AG10803 (cell line): ENCODE measurements around the gene PCBP3.

ENCODE experiments used
- DNase-seq: peaks from one replicate; pipeline ENCODE4 v3.0.0; 2010; ENCODE audit warnings: low read depth
- H3K4me3 ChIP-seq: 2 replicates; pipeline ENCODE4 v1.5.1; 2011; ENCODE audit warnings: mild to moderate bottlenecking, low read length, control low read depth
- TF ChIP-seq, protein P1 (sequence below): conservative IDR thresholded peaks from 2 replicates; pipeline ENCODE4 v1.5.1; 2011; ENCODE audit warnings: mild to moderate bottlenecking, low read length, control low read depth, inconsistent platforms

PCBP3 gene

GRCh38 chr21:45902292-45902995, 258.9 kb downstream of the PCBP3 start:
- TF ChIP-seq, protein P1, sequence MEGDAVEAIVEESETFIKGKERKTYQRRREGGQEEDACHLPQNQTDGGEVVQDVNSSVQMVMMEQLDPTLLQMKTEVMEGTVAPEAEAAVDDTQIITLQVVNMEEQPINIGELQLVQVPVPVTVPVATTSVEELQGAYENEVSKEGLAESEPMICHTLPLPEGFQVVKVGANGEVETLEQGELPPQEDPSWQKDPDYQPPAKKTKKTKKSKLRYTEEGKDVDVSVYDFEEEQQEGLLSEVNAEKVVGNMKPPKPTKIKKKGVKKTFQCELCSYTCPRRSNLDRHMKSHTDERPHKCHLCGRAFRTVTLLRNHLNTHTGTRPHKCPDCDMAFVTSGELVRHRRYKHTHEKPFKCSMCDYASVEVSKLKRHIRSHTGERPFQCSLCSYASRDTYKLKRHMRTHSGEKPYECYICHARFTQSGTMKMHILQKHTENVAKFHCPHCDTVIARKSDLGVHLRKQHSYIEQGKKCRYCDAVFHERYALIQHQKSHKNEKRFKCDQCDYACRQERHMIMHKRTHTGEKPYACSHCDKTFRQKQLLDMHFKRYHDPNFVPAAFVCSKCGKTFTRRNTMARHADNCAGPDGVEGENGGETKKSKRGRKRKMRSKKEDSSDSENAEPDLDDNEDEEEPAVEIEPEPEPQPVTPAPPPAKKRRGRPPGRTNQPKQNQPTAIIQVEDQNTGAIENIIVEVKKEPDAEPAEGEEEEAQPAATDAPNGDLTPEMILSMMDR, result no peak
- no peak for DNase-seq
- H3K4me3 ChIP-seq, result no peak overlapping the region

DNA sequence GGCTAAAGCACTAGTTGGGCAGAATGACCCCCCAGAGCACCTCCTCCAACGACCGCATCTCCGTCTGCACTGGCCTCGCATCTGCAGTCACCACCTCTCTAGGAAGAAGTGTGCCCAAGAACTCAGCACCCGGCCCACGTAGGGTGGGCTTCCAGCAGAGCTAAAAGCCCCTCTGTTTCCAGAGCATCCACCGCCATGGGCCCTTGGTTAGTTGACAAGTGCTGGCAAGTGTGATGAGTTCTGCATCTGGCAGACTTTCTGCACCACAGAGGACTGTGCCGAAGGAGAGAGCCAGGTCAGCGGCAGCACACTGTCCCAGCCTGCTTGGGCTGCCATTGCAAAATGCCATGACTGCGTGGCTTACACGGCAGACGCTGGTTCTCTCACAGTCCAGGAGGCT, 261.7 kb downstream of the PCBP3 start:
- no peak overlapping the region for H3K4me3 ChIP-seq
- TF ChIP-seq, protein P1, result no peak
- DNase-seq, result no peak

DNA sequence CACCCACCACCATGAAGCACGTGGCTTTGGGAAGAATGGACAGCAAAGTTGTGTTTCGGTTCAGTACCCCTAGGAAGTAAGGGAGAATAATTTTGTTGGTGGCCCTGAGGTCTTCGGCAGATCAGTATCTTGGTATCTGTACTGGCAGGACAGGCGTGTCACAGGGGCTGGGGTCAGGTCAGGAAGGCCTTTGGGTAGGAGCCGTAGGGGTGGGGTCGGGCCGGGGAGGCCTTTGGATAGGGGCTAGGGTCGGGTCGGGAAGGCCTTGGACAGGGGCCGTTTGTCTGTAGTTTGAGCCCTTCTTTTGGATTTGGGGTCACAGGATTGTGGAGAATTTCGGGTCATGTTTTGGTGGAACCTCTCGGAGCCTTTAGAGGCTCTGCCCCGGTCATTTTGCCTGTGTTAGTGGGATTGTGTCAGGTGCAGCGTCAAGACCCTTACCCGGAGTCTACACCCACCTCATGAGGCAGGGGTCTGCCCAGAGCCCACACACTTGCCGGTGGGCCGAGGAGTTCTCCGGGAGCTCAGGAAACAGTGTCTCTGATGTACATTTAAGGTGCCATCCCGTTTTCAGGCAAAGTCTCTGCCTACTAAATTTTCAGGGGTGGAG, 262.8 kb downstream of the PCBP3 start:
- DNase-seq, result no peak
- no peak overlapping the region for H3K4me3 ChIP-seq
- TF ChIP-seq, protein P1, result no peak

DNA sequence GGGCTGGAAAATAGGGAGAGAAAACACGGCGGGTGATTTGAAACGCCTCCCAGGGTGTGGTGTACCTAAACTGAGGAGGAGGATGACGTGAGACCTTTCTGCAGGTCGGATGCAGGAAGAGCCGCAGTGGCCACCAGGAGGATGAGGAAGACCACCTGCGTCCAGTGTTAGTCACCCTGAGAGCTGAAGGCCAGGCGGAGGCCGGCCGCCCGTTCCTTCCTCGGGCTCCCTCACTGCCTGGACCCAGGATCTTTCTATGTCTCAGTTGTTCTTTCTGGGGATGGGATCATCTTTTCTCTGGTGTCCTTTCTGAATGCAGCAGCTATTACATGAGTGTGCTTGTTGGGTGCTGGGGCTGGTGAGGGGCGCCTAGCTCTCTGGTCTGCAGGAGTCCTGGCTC, 263.3 kb downstream of the PCBP3 start:
- TF ChIP-seq, protein P1, result no peak
- no peak overlapping the region for H3K4me3 ChIP-seq
- no peak for DNase-seq

DNA sequence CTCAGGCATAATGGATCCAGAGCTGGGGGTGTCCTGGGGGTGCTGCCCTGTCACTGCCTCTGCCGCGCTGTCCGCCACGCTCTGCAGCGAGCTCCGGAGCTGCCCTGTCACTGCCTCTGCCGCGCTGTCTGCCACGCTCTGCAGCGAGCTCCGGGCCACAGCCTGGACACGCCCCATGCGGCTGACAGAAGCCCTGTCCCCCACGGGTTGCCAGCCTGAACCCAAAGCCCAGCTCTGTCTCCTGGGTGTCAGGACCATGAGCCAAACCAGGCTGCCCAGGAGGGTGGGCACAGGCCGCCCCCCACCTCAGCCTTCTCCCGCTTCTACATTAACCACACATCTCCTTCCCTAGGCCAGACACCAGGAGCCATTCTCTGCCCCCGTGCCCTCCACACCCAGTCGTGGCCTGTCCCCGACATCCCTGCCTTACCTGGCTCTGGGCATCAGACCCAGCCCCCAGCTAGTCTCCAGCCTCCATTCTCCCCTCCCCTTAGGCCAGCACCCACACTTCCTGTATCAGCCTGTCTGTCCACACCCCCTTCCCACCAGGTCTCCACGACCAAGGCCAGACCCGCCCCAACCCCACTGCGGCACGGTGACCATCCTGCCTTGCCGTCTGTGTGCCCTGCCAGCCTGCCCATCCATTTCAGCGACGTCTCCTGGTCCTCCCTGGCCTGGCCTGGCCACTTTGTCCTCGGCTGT, 265.2 kb downstream of the PCBP3 start:
- DNase-seq, result no peak
- TF ChIP-seq, protein P1, result no peak
- no peak overlapping the region for H3K4me3 ChIP-seq

DNA sequence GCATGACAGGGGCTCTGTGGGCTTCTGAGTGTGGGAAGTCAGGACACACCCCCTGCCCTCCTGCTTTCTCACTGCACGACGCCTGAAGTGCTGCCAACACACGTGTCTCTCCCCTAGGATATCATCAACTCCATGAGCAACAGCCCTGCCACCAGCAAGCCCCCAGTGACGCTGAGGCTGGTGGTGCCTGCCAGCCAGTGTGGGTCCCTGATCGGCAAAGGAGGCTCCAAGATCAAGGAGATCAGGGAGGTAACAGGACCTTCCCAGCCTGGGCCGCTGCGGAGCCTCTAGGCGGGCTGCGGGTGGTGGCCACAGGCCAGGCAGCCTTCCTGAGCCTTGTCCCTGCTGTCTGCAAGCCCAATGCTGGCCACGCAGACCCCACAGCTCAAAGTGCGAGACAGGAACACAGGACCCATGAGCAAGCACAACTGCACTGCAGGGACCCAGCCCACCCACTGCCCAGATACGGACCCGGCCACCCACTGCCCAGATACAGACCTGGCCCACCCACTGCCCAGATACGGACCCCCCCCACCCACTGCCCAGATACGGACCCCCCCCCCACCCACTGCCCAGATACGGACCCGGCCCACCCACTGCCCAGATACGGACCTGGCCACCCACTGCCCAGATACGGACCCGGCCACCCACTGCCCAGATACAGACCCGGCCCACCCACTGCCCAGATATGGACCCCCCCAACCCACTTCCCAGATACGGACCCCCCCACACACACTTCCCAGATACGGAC, 265.9 kb downstream of the PCBP3 start:
- no peak overlapping the region for H3K4me3 ChIP-seq
- TF ChIP-seq, protein P1, result no peak
- no peak for DNase-seq
